NCI-H524 (cell line): ENCODE measurements around the gene EEIG1.
"Not testable (repeated sequence)": the region's sequence is repeated elsewhere in the genome, so short reads cannot be mapped to it uniquely, and the experiment has no call there.

ENCODE experiments used
- DNase-seq, 2 experiments: peaks; one replicate each; lab custom pipeline; 2025; lab: John Stamatoyannopoulos, UW

Gene EEIG1

DNA sequence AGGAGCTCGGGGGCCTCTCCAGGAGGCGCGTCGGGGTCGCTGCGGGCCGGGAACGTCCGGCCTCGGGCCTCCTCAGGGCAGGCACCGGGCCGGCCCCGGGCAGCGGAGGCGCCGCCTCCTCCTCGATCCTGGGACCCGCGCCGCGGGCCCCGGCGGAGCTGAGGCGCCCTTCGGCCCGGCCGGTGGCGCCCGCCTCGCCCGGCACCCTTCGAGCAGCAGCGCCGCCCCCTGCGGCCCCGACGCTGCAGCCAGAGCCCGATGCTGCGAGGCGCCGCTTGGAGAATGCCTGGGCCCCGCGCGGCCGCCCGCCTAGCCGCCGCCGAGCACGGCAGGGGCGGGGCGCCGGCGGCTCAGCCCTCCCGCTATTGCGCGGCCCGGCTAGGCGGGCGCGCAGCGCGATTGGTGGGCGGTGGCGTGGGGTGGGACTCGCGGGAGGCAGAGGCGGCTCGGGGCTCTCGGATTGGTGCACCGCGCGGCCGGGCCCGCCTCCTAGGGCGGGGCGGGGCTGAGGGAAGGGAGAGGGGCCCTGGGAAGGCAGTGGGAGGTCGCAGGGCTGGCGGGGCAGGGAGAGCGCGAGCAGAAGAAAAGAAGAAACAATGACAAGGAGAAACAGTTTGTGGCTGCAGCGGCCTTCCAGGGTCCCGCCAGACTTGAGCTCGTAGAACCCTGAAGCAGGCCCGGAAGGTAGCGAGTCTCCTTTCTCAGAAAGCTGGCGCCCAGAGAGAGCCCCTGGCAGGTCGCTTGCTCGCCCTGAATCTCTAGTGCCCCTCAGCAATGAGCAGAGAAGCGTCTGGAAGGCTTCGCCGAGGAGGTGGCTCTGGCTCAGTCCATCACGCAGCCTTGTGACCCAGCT, at the start of gene EEIG1:
EEIG1 (minus strand) TSS at position 284 of the 853 bp plus-strand sequence. CDS start 852 bp downstream, outside the sequence.
- DNase-seq = peak; percentile 92 to 95

DNA sequence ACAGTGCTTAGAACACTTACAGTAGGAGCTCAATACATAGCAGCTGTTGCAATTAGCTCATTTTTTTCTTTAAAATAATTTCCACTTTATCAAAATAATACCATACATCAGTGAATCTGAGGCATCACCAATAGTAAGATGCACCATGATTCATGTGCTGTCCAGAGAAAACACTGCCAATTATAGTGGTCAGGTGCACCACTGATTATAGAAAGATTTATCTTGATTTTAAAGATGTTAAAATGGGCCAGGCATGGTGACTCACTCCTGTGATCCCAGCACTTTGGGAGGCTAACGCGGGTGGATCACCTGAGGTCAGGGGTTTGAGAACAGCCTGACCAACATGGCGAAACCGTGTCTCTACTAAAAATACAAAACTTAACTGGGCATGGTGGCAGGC, 46.9 kb upstream of the EEIG1 start:
- no peak for DNase-seq

- DNase-seq = no peak
These were observed 46.2 kb upstream of the EEIG1 start for GRCh38 chr9:128026773-128027541.

- no peak for DNase-seq
These were observed 45.5 kb upstream of the EEIG1 start for GRCh38 chr9:128026255-128026772.

DNA sequence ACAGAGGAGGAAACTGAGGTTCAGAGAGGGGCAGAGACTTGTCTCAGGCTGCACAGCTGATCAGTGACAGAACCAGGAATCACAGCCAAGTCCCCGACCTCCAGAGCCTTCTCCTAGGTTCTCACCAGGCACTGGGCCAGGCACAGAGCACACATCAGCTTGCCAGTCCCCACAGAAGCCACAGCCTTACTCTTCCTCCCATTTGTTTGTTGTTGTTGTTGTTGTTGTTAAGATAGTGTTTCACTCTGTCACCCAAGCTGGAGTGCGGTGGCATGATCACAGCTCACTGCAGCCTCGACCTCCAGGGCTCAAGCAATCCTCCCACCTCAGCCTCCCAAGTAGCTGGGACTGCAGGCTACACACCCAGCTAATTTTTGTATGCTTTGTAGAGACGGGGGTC, 44.9 kb upstream of the EEIG1 start:
- DNase-seq = no peak

DNA sequence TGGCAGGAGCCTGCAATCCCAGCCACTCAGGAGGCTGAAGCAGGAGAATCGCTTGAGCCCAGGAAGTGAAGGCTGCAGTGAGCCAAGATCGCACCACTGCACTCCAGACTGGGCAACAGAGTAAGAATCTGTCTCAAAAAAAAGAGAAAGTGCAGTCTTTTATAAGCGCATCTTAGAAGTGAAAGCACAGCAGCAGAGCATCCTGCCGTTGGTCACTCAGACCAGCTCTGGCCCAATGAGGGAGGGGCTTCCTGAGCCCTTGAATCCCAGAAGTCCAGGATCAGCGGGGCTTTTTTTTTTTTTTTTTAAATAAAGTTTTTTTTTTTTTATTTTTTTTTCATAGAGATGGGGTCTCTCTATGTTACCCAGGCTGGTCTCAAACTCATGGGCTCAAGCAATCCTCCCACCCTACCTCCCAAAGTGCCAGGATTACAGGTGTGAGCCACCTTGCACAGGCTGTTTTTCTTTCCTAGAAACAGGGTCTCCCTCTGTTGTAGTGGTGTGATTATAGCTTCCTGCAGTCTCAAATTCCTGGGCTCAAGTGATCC, 44.0 kb upstream of the EEIG1 start:
- no peak for DNase-seq

- DNase-seq = not testable (repeated sequence)
These were observed 42.9 kb upstream of the EEIG1 start for GRCh38 chr9:128023671-128024070.

- DNase-seq = no peak
These were observed 42.1 kb upstream of the EEIG1 start for GRCh38 chr9:128022886-128023285.

GRCh38 chr9:128021098-128021497, 40.3 kb upstream of the EEIG1 start:
- no peak for DNase-seq

DNA sequence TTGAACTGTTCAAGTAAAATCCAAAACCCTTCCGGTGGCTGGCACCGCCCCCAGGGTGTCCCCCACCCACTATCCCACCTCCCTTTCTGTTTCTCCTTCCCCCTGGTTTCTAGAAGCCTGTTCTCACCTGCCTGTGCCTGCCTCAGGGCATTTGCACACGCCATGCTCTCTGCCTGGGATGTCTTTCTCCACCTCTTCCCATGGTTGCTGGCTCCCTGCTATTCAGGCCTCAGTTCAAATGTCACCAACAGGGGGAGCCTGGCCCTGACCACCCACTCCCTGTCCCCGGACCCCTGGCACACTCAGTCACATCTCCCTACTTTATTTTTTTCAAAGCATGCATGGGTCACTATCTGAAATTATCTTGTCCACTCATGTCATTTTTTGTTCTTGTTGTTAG, 39.9 kb upstream of the EEIG1 start:
- no peak for DNase-seq

DNA sequence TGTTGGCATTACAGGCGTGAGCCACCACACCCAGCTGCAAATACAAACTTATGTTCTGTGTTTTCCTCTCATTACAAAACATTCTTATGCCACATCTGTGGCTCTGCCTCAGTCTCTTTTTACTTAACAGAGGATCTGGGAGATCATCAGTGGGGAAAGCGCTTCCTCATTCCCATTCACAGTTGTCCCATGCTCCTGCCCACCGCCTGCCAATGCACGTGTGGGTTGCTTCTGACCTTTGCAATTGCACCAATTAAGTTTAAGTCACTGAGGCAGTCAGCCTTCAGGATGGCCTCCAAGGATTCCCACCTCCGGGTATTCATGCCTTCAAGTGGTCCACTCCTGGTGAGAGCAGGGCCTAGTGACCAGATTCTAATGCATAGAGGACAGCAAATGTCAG, 34.9 kb upstream of the EEIG1 start:
- DNase-seq = no peak

GRCh38 chr9:128011071-128011817, 30.5 kb upstream of the EEIG1 start:
- no peak for DNase-seq

DNA sequence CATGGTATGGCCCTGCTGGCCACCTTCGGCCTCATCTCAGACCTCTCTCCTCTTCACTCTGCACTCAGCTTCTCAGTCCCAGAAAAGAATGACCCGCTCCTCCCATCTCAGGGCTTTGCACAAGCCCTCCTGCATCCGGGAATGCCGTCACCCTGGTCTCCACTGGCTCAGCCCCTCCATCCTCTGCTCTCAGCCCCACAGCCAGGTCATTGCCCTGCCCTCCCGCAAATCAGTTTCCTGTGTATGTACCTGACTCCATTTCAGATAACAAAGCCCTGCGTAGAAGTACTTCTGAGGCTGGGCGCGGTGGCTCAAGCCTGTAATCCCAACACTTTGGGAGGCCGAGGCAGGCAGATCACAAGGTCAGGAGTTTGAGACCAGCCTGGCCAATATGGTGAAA, 28.9 kb upstream of the EEIG1 start:
- DNase-seq = no peak

DNA sequence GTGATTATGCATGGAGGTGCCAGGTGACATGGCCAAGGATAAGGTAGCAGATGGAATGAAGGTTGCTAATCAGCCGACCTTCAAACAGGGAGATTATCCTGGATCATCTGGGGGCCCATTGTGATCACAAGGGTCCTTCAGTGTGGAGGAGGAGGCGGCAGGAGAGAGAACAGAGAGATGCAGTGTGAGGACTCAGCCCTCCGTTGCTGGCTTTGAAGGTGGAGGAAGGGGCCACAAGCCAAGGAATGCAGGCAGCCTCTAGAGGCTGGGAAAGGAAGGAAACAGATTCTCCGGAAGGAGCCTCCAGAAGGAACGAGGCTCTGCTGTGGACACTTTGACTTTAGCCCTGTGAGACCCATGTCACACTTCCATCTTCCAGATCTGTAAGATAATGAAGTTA, 27.4 kb upstream of the EEIG1 start:
- peak; percentile 69 to 75 for DNase-seq

- DNase-seq = peak; percentile 45 to 61
These were observed 26.9 kb upstream of the EEIG1 start for GRCh38 chr9:128007566-128008138.

DNA sequence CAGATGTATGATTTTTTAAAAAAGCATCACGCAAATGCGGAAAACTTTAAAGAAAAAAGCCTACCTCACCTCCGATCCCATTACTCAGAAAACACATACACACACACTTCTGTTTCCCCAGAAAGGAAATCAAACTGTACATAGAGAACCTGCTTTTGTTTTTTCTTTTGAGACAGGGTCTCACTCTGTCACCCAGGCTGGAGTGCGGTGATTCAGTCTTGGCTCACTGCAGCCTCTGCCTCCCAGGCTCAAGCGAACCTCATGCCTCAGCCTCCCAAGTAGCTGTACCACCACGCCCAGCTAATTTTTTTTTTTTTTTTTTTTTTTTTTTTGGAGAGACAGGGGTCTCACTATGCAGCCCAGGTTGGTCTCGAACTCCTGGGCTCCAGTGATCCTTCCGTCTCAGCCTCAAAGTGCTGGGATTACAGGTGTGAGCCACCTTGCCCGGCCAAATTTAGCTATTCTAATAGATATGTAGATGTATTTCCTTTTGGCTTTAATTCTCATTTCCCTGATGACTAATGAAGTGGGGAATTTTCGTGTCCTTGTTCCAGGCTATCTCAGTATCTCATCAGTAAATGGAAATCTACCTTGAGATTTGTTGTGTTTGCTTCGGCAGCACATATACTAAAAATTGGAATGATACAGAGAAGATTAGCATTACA, 25.7 kb upstream of the EEIG1 start:
- no peak for DNase-seq

DNA sequence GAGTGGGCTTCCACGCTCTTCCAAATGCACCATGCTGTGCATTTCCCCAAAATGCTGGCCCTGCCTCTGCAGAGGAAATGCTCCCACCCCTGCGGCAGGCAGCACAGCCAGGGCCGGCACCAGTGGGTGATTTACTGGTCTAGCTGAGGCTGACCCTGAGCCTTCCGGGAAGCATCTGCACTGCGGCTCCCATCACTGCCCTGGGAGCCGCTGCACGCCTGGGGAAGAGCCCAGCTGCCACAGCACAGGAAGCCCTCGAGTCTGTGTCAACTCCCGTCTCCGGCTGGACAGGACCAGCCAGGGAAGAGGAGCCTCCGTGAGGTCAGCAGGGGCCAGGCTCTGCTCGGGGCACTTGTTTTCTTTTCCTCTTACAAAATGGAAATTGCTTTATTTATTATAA, 25.1 kb upstream of the EEIG1 start:
- peak in 1 of 2 experiments; percentile 42 for DNase-seq

GRCh38 chr9:128003966-128004604, 23.3 kb upstream of the EEIG1 start:
- DNase-seq = peak; percentile 34 to 80

- DNase-seq = no peak
These were observed 22.2 kb upstream of the EEIG1 start for GRCh38 chr9:128002959-128003358.

- no peak for DNase-seq
These were observed 21.1 kb upstream of the EEIG1 start for GRCh38 chr9:128001779-128002298.
